GM04504 (cell line): ENCODE measurements around the gene LETM1.

Source experiments
- DNase-seq: peaks from one replicate; pipeline ENCODE4 v3.0.0-alpha.2; 2012; ENCODE audit warnings: low read depth

The LETM1 gene

DNA sequence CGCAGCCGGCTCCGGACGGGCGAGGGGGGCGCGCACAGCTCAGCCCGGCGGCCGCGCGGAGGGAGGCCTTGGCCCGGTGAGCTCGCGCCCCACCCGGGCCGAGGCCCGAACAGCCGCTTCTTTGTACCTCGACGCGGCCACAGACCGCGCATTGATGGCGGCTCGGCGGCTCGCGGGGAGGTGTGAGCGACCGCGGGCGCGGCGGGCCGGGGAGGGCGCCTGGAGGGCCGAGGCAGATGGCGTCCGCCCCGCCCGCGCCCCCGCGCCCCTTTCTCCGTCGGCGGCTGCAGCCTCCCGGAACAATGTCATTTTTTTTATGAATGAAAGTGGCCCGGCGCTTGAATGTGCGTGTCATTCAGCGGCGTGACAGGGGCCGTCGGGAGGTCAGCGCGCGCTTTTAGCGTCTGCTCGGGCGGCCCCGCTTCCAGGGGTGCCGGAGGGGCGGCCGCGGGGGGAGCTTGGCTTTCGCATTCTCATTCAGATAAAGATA lies 61.1 kb downstream of the LETM1 start:
- no peak for DNase-seq

DNA sequence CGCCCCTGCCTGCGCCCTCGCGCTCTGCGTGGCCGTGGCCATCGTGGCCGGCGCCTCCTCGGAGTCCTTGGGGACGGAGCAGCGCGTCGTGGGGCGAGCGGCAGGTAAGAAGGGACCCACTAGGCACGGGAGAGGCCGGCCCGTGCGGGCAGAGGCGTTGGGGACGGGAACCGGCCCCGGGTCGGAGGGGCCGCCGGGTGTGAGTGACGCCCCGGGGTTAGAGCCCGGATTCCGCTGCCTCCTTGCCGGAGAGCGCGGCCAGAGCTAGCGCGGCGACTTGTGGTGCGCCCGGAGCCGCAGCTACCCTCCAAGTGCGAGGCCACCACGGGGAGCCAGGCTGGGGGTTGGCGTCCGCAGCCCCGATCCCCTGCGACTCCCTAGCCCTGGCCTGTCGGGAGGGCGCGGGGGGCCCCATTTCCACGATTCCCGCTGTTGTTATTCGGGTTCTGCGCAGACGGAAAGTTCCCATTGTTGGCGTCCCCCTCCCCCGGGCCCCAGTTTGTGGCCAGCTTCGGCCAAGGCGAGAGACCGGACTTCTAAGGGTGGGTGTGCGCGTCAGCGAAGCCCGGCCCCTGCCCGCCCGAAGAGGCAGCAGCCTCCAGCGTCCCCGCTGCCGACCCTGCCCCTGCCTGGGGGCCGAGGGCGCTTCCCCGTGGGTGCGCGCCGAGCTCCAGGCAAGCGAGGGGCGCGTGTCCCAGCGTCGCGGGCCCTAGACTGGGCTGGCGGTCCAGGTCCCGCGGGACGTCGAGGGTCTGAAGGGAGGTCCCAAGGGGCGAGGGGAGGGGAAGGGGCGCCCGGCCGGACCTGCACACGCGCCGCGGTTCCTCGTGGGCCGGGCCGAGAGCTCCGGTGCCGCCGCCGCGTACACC lies 61.8 kb downstream of the LETM1 start:
- no peak for DNase-seq

DNA sequence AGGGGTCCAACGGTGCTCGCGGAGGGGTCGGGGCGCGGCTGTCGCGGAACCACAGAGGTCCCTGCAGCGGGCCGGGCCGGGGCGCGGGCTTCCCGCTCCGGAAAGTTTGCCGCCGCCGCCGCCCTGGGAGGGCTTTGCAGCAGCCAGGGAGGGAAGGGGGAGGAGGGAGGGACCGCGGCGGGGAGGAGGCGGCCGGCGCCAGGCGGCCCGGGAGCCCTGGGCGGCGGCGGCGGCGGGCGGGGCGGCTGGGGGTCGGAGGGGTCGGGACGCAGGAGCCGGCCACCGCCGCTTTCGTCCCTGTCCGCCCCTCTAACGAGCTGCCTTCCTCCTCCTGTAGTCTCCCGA lies 62.5 kb downstream of the LETM1 start:
- DNase-seq, result no peak

DNA sequence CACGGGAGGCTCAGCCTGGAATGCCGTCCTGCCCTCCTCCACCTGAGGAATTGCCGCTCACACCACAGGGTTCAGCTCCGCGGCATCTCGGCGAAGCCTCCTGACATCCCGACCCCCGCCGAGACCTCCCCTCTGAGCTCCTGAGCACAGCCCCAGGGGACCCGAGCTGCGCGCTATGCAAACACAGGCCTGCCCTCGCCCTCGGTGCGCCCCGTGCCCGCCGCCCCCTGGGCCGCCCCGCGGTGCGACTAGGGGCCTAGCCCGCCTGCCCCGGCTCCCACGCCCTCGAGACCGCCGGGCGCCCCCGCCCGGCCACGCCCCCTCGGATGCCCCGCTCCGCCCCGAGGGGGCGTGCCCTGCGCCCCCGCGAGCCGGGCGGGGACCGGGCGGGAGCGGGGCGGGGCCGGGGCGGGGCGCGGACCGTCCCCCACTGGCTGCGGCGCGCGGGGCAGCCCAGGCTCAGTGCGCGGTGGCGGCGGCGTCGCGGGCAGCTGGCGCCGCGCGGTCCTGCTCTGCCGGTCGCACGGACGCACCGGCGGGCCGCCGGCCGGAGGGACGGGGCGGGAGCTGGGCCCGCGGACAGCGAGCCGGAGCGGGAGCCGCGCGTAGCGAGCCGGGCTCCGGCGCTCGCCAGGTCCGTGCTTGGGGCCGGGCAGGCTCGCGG lies 63.0 kb downstream of the LETM1 start, which contains the start of gene FGFR3:
Gene FGFR3 (plus strand): TSS at position 462 of the 664 bp plus-strand sequence. CDS start 642 bp downstream, outside the sequence.
- no peak for DNase-seq

DNA sequence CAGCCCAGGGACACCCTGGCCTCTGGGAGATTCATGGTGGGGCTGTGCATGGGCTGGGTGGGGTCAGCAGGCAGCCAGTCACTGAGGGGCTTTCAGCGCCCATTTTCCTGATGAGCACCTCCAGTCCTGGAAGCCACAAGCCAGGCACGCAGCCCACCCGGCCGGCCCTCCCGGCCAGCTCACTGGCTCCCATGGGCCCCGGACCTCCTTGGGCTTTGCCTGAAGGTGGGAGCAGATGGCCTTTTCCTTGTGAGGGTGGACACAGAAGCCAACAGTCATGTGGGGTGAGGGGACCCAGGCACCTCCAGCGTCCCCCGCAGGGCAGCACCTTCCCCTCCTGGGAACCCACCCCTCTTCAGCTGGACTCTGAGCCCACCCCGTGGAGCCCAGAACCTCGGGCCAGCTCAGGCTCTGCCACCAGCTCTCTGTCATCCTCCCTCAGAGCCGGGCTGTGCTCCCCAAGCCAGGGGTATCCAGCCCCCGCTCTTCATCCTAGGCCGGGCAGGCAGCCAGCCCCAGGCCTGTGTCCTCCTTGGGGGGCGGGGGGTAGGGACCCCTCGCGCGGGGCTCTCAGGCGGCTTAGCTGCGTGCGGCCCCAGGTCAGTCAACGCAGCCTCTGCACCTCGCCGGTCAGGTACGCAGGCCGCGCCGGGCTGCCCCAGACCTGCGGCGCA lies 63.7 kb downstream of the LETM1 start:
- DNase-seq, result no peak

DNA sequence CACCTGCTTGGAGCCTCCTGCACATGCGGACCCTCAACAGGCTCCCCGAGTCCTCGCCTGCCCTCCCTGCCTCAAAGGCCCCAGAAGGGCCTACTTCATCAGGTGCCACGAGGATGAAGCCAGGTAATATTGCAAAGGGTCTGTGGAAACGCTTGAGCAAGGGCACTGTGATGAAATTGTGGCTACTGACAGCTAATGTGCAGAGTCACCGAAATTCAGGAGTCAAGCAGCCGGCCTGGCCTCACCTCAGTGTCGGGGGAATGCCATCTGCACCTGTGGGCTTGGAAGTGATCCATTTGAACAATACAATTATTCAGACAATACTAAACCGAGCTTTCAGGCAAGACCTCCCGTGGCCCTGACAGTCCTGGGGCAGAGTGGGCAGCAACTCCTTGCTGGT lies 66.0 kb downstream of the LETM1 start:
- DNase-seq, result no peak

DNA sequence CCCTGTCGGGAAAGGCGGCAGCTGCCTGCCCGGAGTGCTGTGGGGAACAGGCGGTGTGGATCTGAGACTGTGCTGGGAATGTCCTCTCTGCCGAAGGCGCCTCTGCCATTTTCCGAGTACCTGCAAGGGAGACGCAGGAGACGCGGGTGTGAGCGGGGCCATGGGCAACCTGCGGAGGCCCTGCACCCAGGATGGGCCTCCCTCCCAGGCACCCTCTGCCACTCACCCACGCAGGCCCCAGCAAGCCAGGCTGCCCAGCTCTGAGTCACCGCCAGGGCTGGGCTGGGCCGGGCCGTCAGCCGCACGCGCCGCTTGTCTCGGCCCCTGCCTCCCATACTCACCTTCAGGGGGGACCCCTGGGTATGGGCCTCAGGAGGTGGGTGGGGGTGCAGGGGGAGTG lies 66.4 kb downstream of the LETM1 start:
- DNase-seq, result no peak

DNA sequence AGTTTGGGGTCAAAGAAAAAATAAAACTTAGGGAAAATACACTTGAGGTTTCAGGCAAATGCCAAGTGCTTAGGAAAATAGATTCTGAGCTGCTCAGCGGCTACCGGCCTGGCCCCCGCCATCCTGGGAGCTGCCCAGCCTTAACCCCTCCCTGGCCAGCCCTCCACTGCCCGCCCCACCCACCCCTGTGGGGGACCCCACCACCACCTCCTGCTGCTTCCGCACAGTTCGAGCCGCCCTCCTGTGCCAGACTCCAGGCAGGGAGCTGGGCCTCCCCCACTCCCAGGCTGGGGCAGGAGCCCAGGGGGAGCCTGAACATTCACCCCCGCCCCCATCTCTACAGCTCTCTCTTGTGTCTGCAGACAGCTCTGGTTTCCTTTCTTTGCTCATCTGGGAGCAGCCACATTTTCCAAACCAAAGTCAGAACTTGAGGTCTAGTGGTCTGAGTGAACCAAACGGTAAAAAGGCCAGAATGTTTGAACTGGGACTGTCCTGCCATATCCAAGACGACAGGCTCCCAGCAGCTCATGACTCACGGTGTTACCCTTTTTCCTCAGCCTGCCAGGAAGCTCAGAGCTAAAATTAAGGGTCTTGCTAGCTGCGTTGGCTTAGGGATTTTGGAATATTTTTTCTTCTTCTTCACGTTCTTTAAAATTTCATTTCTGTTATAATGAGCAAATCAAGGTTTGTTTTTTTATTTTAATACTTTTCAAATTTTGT lies 67.5 kb downstream of the LETM1 start:
- DNase-seq, result no peak

DNA sequence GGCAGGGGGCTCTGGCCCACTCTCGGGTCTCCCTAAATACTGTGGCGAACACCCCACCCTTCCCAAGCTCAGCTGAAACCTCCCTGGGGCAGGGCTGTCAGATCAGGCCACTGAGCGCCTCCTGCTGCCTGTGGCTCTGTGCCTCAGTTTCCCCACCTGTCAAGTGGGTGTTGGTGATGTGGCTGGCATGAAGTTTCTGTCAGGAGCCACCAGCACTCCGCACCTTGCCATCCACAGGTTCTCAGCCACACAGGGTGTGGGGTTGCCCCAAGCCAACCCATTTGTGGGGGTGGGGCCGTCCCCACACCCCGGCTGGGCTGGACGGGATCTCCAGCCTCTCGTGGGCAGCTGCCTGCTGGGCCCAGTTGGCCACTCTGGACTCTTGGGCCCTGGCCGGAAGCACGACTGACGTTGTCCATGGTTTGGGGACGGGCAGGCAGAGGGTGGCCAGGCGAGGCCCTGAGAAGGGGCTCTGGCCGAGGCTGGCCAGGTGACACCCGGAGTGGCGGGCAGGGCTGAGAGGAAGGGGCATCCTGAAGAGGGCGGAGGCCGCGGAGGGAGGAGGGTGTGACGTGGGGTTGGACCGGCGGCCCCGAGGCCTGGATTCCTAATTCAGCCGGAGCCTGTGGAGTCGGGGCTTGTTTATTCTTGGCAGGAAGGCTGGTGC lies 68.4 kb downstream of the LETM1 start:
- no peak for DNase-seq

DNA sequence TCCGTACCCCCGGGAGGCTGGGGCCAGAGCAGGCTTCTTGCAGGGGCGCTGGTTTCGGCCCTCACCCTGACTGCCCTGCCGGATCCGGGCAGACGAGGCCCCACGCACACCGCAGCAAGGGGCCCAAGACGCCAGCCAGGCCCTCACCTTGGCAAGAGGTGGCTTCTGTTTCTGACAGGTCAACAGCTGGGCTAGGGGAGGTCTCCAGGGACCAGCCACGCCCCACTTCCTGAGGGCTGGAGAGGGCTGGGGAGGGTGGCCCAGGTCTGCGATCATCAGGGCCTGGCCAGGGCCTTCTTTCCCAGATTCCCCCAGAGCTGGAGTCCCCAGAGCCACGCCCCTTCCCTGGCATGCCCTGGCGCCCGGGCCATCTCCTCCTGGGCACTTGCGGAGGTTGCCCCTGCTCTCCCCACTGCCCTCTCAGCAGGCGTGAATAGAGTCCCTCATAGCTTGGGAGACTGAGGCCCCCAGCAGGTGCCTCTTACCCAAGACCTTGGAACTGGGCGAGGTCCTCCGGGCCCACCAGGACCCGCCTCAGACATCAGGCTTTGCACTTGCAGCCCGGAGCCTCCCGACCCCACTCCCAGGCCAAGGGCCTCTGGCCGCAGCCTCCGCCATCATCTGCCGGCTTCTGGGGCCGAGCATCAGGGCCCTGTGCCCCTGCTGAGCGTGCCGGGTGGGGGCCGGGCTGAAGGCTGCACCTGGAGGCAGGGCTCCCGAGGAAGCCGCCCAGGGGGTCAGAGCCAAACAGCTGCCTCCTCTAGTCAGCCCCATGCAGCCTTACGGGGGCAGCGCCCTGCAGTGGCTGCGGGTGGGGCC lies 69.2 kb downstream of the LETM1 start:
- no peak for DNase-seq

DNA sequence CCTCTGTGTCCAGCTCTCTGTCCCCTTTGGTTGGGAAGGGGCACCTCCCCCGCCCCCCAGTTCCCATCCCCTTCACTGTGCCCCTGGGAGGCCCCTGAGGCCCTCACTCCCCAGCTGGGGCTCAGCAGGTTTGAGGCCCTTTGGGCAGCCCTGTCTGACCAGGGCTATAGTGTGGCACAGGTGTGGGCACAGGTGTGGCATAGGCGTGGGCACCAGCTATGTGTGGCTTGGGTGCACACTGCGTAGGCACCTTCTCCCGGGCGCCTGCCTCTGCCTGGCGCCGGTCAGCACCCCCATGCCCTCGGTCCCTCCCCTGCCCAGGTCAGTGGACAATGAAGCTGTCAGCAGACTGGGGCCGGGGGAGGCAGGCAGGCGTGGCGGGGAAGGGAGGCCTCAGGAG lies 70.4 kb downstream of the LETM1 start:
- DNase-seq, result no peak

DNA sequence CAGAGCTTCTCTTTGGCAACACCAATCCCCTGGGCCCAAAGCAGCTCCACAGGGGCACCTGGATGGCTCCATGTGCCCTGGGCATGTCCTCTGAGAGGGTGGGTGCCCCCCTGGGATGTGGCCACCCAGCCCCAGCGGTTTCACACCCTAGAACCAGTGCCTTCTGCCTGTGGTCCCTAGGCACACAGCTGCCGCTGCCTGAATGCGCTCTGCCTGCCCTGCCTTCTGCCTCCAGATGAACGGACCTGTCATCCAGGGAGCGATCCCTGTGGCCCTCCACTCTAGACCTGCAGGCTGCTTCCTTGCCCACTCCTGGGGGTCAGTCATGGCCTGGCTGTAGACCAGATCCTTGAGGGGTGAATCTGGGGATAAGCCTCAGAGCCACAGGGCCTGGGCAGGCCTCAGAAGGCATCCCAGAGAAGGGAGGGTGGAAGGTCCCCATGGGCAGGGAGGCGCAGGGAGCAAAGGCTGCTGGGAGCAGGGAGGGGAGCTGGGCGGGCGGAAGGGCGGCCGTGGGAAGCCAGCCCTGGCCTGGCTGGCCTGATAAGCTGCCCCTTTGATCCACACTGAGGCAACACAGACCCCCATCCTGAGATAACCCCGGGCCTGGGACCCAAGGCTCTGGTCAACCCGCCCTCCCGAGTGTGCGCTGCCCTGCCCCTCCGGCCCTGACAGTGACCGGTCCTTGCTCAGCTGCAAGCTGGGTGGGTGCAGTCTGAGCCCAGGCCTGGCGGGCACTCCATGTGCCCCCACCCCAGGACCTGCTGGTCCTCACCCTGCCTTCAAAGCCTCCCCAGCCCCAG lies 71.0 kb downstream of the LETM1 start:
- no peak for DNase-seq

DNA sequence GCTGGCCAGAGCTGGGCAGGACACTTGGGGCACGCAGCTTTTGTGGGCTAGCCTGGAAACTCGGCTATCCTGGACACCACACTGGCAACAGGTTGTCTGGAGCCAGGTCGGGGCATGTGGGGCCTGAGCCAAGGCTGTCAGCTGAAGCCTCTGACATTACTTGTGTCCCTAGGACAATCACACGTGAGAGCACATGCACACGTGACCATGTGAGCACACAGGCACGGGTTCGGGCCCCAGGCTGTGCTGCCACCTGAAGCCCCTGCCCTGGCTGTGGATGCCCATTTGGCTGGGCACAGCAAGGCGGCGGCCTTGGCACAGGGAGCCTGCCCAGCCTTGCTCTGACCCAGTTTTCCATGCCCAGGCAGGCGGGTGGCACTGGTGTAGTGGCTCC lies 71.6 kb downstream of the LETM1 start:
- no peak for DNase-seq

DNA sequence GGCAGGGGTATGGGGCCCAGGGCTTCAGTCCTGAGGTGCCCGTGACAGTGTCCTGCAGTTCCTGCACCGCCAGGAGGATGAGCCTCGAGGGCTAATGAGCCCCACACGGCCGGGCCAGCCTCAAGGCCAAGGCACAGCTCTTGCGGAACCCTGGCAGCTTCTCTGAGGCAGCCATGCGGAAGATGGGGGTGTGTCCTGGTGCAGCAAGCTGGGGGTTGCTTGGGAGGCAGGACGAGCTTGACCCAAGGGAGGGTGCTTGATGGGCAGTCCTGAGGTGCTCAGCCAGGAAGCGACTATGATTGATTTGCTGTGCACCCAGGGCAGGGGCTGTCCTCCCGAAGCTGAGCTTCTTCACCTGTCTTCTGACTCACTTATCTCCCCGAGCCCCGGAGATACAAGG lies 72.0 kb downstream of the LETM1 start:
- DNase-seq, result no peak

DNA sequence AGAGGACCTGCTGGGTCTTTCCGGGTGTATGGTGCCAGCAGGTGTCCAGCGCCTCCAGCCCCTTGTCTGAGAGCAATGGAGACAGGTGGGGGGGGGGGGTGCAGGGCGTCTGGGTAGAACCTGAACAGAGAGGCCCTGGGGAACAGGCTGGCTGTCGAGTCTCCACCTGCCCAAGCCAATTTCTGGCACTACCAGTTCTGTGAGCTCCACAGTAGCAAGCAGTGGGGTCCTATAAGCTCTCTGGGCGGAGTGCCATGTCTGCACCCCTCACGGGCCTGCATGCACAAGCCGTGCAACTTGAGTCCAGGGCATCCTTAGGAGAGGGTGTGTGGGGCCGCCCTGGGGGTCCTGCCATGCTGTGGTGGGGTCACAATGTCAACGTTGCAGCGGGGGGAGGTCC lies 72.9 kb downstream of the LETM1 start:
- DNase-seq, result no peak

DNA sequence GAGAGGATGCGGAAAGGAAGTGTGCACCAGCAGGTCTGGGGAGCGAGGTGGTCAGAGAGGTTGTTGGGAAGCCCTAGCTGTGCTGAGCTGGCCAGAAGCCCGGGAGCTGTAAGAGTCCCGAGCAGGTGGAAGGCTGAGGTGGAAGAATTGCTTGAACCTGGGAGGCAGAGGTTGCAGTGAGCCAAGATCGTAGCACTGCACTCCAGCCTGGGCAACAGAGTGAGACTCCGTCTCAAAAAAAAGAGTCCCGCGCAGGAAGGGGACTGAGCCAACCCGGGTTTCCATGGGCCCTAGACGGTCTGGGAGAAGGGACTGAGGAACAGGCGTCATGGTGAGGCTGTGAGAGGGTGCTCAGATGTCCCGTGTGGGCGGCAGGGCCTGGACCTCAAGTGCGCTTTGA lies 75.5 kb downstream of the LETM1 start:
- DNase-seq, result no peak

DNA sequence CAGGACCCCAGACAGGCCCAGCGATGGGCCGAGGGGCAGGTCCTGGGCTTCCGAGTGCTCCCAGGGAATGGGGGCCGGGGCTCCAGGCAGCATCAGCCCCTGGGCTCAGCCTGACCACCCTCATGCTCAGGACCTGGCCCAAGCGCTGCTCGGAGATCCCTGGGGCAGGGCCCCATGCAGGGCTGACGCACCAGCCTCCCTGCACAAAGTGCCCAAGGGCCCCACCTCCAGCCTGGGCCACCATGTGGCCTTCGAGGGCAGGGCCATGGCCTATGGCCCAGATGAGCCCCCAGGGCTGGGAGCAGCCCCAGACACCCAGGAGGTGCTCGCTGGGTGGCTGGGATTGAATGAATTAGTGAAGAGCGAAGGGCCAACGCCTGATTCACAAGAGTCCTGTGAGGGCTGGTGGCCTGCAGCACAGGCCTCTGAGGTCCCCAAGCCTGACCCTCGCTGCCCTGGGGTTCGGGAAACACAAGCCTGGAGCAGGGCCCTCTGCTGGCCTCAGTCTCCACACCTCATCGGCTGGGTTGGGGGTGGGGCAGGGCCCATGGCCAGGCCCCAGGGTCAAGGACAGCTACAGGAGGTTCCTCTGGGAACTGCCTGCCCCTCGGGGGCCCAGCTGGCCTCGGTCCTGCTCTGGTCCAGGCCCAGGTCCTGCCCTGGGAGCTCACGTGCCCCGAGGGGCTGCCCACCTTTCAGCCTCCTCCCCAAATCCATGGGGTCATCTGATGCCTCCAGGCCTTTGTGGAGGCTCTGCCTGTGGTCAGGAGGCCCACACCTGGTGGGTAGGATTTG lies 76.2 kb downstream of the LETM1 start:
- DNase-seq, result no peak

DNA sequence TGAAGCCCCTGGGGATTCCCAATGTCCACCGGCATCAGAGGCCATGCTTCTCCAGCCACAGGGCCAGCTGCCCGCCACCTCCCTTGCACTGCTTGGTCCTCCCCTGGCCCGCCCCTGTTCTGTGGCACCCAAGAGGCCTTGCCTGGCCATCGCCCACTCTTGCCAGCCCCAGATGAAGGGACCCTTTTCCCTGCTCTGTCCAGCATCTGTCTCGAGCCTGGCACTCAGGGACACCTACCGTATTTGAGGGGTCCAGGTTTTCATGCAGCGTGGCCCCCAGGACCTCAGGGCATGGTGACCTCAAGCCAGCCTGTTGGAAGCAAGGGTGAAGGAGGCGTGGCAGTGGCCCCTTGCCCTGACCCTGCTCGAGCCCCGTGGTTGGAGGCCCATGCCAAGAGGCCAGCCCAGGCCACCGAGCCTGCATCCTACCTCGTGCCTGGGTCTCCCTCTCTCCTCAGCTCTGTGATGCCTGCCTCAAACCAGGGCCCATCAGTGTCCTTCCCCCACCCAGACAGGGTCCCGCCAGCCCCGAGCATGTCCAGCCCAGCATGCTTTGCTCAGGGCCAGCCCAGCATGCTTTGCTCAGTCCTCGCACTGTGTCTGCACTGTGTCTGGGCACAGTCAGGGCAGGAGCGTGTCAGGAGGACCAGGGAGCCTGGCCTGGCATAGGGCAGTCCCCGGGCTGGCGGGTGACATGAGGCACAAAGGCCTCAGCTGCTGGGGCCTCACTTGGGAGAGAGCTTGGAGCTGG lies 77.1 kb downstream of the LETM1 start:
- DNase-seq, result no peak
